ENCODE measurements around the gene C9orf50. TPM values are rescaled to one million over a fixed set of nuclear protein-coding genes. Genes with fewer than 3 reads are reported as not detected.
"Not testable (repeated sequence)": the region's sequence is repeated elsewhere in the genome, so short reads cannot be mapped to it uniquely, and the experiment has no call there.

C9orf50 gene, protein sequence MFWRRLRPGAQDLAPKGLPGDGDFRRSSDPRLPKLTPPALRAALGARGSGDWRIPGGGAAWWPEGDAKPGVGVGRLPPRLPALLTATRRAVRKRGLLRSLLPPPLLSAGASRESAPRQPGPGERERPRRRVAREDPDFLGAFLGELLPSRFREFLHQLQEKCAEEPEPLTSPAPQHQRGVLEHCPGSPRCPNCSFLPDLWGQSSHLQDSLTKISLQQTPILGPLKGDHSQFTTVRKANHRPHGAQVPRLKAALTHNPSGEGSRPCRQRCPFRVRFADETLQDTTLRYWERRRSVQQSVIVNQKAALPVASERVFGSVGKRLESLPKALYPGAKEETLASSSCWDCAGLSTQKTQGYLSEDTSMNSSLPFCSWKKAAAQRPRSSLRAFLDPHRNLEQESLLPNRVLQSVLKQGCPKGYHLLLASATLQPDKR
- not detected for polyA plus RNA-seq (2012; ENCODE audit: insufficient read depth, insufficient read length)

DNA sequence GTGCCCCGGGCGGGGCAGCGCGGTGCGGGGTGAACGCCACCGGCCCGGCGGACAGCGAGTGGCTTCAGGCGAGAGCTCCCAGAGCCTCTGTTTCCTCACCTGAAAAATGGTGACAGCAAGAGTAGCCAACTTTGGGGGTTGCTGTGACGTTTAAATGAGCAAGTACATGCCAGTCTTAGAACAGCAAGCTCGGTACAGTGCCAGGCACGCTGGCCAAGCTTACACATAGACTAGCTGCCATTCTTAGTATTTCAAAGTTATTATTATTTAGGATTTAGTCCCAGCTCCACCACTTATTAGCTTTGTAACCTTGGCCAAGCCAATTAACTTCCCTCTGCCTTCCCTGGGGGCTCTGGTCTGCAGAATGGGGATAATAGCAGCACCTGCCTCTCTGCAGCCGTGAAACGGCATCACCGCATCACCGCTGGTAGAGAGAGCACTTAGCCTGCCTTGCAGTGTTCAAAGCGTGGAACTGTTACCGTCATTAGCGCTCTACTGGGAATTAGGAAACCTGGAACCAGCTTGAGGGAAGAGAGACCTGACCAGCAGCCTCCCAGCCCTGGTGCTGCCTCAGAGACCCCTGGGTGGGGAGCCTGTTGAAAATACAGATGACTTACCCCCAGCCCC, at the start of gene C9orf50:
C9orf50 (minus strand) TSS at position 433 of the 627 bp plus-strand sequence. CDS start 527 bp downstream, outside the sequence.
- H3K4me3 ChIP-seq (ENCODE audit: low read length) = peak within 1 kb of the TSS; percentile 46
- no peak for DNase-seq (ENCODE audit: low read depth, low spot score)

DNA sequence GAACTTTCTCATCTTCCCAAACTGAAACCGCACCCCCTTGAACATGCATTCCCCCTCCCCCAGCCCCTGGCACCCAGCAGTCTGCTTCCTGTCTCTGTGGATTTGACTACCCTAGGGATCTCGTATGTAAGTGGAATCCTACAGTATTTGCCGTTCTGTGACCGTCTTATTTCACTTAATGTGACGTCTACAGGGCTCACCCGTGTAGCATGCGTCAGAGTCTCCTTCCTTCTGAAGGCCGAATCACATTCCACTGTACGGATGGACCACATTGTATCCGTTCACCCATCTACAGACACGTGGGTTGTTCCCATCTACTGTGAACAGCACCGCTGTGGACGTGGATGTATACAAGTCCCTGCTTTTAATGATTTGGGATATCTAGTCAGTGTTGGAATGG, 49.0 kb upstream of the C9orf50 start:
- no peak for DNase-seq (ENCODE audit: low read depth, low spot score)
- H3K4me3 ChIP-seq (ENCODE audit: low read length) = no peak overlapping the region

DNA sequence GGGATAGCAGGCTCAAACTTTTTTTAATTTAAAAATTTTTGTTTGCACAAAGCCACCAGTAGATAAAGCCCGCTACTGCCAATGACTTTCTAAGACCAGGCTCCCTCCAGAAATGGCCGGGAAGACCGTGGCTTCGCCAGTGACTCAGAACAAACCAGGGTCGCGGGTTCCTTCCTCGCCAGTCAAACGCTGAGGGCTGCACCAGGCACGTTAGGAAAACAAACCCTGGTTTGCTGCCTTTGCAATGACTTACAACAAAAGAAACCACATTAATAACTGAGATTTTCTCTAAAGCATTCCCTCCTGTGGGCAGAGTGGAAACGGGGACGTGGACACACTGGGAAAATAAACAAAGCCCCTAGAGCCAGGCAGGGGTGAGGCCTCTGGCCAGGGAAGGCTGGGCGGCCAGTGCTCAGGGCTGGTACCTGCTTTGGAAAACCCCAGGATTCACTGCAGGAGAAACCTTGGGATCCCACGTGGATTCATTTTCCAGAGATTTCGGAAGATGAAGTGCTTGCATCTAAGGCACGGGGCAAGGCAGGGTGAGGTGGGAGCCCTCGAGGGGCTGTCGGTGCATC, 48.3 kb upstream of the C9orf50 start:
- DNase-seq (ENCODE audit: low read depth, low spot score) = no peak

DNA sequence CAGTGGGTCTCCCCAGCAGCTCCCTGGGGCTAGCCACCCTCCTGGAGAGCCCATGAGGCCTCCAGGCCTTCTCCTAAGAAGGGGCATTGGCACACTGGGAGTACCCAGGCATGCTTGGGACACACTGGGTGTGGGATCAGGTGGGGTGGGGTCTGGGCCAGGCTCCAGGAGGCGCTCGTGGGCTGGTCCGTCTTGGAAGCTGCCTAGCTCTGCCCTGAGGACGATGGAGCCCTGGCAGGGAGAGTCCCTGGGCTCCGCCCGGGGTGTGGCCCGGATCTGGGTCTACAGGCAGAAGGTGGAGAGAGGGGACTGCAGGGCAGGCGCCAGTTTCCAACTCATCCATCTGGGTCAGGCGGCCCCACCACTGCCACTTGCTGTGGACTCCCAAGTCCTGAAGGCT, 46.9 kb upstream of the C9orf50 start:
- no peak overlapping the region for H3K4me3 ChIP-seq (ENCODE audit: low read length)

More for the DNA sequence above, 48.3 kb upstream of the C9orf50 start:
- no peak overlapping the region for H3K4me3 ChIP-seq (ENCODE audit: low read length)

DNA sequence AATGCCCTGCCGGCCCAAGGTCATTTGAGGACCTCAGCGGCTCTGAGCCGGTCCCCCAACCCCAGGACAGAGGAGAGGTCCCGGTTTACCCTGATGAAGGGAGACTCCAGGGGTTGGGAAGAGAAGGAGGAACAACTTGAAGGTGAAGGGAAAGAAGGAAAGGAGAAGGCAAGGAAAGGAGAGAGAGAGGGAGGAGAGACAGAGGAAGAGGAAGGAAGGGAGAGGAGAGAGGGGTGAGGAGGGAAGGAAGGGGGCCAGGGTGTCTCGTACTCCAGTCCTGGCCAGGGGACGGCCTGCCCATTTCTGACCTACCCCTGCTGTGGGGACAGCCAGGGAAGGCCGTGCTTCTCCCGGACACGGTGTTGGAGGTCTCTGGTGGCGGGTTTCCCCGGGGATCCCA, 46.5 kb upstream of the C9orf50 start:
- DNase-seq (ENCODE audit: low read depth, low spot score) = no peak
- H3K4me3 ChIP-seq (ENCODE audit: low read length) = no peak overlapping the region

More for the DNA sequence above, 46.9 kb upstream of the C9orf50 start:
- DNase-seq (ENCODE audit: low read depth, low spot score) = no peak

DNA sequence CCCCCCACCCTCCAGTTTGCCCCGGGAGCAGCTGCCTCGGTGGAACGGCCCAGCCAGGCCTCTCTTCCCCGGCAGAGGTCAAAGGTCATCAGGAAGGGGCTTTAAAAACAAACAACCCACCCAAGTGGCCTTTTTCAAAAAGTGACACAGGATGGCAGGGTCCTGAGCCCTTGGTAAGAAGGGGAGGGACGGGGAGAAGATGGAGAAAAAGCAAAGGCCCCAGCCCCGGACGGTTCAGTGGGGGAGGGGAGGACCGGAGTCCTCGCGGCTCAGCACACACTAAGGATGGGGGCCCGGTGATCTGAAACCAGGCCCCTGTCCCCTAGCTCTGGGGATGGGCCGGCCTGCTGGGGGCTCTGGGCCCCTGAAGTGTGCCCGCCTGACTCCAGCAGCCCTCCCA, 45.7 kb upstream of the C9orf50 start:
- H3K4me3 ChIP-seq (ENCODE audit: low read length) = no peak overlapping the region

DNA sequence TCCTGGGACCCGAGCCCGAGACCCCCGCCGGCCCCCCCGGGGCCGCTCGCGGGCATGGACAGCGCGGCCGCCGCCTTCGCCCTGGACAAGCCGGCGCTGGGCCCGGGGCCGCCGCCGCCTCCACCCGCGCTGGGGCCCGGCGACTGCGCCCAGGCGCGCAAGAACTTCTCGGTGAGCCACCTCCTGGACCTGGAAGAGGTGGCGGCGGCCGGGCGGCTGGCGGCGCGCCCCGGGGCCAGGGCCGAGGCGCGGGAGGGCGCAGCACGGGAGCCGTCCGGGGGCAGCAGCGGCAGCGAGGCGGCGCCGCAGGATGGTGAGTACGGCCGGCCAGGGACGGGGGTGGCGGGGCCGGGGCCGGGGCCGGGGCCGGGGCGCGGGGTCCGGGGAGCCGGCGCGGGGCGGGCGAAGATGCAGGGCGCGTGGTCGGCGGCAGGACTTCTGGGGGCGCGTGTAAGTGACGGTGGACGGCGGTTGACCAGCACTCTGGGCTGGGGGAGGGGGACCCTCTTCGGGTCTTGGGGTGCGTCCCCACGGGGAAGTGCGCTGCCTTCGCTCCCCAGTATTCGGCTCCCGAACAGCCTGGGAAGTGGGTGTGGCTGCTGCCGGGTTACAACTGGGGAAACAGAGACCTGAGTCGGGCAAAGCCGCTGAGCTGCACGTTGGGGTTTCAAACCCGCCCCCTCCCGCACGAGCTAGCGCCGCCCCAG, 45.1 kb upstream of the C9orf50 start:
- no peak overlapping the region for H3K4me3 ChIP-seq (ENCODE audit: low read length)
- DNase-seq (ENCODE audit: low read depth, low spot score) = no peak

More for the DNA sequence above, 45.7 kb upstream of the C9orf50 start:
- no peak for DNase-seq (ENCODE audit: low read depth, low spot score)

DNA sequence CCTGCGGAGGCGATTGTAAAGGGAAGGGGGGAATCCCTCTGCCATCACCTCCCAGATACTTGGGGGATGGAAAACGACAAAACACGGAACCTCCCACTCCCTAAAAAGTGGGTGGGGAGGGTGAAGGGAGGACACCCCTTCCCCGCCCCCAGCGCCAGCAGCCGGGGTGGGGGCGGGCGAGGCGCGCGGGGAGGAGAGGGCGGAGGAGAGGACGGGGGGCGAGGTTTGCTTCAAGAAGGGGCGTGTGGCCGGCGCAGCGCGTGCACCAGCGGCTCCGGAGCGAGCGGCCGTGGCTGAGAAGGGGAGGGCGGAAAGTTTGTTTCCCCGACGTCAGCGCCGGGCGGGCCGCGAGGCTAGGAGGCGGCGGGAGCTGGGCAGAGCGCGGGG, 44.5 kb upstream of the C9orf50 start, which contains the start of gene PRRX2:
PRRX2 (plus strand) TSS at position 259 of the 387 bp plus-strand sequence. CDS start 221 bp downstream, outside the sequence.
- no peak within 1 kb of the TSS for H3K4me3 ChIP-seq (ENCODE audit: low read length)
- DNase-seq (ENCODE audit: low read depth, low spot score) = no peak

DNA sequence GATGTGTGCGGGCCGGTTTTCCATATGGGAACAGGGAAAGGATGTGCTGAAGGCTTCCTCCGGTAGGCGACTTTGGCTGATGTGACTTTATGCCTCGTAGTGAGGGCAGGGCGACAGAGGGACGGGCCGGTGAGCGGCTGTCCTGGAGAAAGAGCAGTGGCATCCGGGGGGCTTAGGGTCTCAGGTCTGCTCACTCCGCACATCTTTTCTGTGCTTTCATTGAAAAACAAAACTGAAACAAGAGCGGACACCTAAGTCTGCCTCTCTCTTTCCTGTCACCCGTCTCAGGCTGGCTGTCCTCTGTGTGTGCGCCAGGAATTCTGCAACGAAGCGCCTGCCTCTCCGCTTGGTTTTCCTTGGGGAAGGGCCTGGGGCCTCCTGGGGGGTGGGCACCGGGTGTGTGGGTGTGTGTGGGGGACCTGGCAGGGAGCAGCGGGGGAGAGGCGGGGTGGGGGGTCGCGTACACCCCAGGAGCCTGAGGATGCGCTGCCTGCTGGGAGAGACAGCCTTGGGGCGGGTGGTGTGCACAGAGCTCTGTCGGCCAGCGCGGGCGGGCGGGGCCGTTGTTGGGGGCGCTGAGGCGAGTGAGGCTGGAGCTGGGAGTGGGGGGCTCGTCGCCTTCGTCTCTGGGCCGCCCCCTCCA, 44.0 kb upstream of the C9orf50 start:
- H3K4me3 ChIP-seq (ENCODE audit: low read length) = no peak overlapping the region

DNA sequence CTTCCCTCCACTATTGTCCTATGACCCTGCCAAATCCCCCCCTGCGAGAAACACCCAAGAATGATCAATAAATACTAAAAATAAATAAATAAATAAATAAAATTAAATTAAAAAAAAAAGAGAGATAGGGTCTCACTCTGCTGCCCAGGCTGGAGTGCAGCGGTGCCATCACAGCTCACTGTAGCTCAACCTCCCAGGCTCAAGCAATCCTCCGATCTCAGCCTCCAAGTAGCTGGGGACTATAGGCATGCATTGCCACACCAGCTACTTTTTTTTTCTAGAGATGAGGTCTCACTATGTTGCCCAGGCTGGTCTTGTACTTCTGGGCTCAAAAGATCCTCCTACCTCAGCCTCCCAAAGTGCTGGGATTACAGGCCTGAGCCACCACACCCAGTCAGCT, 41.3 kb upstream of the C9orf50 start:
- H3K4me3 ChIP-seq (ENCODE audit: low read length); DNase-seq (ENCODE audit: low read depth, low spot score): not testable (repeated sequence)

More for the DNA sequence above, 44.0 kb upstream of the C9orf50 start:
- DNase-seq (ENCODE audit: low read depth, low spot score) = no peak

DNA sequence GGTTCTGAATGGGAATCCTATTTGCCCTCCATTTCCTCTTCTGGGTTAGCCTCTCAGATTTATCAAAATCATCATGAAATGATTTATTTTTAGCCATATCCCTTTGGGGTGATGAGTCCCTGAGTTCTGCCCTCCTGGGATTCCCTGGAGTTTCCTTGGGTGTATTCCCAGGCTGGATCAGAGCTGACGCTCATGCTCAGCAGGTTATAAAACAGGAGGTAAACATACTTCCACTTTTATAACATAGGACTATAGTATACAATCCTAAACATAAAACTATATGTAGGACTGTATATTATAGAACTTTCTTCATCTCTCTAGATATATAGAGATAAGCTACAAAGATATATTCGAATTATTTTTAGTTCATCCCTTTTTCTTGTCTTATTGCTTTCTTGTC, 40.1 kb upstream of the C9orf50 start:
- no peak for DNase-seq (ENCODE audit: low read depth, low spot score)
- no peak overlapping the region for H3K4me3 ChIP-seq (ENCODE audit: low read length)

DNA sequence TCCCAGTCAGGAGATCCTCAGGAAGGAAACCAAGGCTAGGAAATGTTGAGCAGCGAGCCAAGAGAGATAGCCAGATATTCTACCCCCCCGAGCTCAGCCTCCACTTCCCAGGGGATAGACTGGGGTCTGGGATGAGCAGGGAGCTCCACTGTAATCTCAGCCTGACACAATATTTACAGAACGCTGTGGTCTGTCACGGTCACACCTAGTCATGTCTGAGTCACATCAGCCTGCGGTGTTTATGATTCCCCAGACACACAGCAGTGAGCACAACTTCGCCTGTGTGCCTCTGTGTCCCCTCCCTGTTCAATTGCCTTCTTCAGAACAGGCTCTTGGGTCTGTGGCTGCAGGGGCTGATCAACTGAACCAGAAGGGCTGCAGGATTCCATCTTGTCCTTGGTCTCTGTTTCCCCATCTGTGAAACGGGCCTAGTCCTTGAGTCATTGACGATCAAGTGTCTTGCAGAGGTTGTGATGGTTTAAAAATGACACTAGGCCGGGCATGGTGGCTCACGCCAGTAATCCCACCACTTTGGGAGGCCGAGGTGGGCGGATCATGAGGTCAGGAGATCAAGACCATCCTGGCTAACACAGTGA, 36.0 kb upstream of the C9orf50 start:
- no peak for DNase-seq (ENCODE audit: low read depth, low spot score)
- no peak overlapping the region for H3K4me3 ChIP-seq (ENCODE audit: low read length)

DNA sequence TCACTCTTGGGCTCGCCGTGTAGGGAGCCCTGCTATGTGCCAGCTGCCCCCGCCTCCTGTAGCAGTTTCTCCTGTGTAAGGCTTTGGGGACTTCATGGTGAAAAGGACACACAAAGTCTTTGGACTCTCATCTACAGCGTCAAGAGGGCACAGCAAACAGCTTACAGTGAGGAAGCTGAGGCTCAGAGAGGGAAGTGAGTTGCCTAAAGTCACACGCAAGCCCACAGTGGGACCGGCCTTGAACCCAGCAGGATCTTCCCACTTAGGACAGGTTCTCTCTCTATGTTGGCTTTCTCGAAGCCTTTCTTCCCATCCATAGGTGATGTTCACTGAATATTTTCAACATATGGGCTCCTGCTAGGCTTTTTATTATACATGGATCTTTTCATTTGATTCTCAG, 34.8 kb upstream of the C9orf50 start:
- no peak for DNase-seq (ENCODE audit: low read depth, low spot score)
- no peak overlapping the region for H3K4me3 ChIP-seq (ENCODE audit: low read length)

DNA sequence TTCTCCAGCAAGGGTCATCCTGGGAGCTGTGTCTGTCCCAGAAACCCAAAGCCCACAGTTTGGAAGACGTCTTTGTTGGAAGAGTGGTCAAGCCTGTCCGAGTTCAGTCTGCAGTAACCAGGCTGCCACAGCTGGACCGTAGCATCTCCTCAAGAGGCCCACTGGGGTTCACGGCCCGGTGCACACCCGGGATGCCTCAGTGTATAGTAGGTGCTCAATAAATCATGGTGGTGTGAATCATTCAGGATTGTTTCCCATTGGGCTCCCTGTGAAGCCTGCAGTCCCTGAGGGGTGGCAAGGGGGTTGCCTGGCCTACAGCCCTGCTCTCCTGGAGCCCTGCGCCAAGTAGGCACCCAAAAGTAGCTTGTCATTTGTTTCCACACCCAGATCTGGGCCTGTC, 34.3 kb upstream of the C9orf50 start:
- no peak for DNase-seq (ENCODE audit: low read depth, low spot score)
- no peak overlapping the region for H3K4me3 ChIP-seq (ENCODE audit: low read length)

DNA sequence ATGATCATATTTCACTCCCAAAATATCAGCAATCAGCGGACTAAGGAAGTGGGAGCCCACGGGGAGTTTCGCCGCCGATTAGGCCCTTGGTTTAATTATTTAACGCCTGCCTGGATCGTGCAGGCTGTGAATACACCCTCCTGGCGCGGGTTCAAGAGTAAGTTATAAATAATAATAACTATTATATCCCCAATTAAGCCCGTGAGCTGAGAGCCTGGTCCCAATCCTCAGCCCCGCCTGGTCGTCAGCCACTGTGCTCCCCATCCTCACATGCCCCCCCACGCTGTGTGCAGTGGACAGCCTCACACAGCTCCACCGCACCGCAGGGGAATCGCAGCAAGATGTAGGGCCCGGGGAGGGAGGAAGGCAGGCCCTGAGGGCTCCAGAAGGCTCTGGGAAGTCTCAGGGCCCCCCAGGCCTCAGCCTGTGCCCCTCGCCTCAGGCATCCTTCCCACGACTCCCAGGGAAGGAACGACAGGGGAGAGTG, 33.7 kb upstream of the C9orf50 start:
- DNase-seq (ENCODE audit: low read depth, low spot score) = no peak
- H3K4me3 ChIP-seq (ENCODE audit: low read length) = no peak overlapping the region

DNA sequence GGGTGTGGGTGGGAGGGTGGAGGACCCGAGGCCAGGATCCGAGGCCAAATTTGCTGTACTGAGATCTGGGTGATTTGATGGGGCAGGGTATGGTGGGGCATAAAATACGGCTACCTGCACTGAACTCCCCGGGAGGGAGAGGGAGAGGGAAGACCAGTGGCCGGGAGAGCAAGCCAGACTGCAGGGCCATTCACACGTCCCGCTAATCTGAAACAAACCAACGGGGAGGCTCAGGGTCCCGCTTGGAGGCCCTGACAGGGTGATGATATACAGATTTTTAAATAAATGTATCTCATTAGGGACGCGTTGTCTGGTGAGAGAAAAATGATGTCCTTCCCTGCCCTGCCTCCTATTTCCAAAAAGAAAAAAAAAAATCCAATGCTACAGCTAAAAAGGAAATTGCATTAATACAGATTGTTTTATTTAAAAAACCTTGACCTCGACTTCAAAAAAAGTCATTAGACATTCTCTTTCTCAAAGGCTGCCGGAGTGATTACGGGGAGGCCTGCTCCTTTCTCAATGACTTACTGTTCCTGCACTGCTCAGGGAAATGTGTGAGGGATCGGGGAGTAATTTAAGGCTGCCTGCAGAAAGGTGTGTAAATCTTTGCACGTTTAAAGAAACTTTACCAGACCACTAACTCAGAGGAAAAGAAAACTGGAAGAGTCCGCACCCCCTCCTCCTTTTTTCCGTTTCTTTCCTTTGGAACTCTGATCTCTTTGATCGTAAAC, 33.1 kb upstream of the C9orf50 start:
- no peak overlapping the region for H3K4me3 ChIP-seq (ENCODE audit: low read length)
- no peak for DNase-seq (ENCODE audit: low read depth, low spot score)

DNA sequence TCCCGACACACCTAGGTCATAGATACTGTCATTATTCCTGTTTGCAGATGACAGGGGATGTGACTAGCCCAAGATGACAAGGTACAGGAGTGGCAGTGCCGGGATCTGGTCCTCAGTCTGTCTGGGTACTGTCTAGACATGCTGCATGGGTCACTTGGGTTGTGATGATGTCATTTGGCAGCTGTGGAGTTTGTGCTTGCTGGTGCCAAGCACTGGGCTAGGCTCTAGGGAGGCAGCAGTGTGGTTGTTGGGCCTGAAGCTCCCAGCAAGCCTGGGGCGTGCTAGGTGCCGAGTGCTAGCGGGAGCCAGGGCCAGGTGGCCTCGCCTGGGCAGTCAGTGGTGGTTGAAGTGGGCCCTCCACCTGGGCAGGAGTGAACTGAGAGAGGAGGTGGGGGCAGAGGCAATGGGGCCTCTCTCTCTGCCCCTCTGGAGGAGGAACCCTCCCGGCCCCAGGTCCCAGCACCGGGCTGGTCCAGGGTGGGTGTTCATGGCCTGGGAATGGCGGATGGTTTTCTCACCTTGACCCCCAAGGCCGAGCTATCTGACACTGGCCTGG, 29.9 kb upstream of the C9orf50 start:
- no peak overlapping the region for H3K4me3 ChIP-seq (ENCODE audit: low read length)
- DNase-seq (ENCODE audit: low read depth, low spot score) = no peak

Data from Jurkat, Clone E6-1 (cell line).